ENCODE results near the gene IRF2.
"Not testable (repeated sequence)": the region's sequence is repeated elsewhere in the genome, so short reads cannot be mapped to it uniquely, and the experiment has no call there.

IRF2 gene

GRCh38 chr4:184343502-184344177 is 130.7 kb downstream of the IRF2 start:
- peak; percentile 19 for DNase-seq

GRCh38 chr4:184342857-184343237 is 131.5 kb downstream of the IRF2 start:
- DNase-seq, result not testable (repeated sequence)

- DNase-seq, result no peak
Observed at GRCh38 chr4:184342167-184342856, 132.0 kb downstream of the IRF2 start.

- not testable (repeated sequence) for DNase-seq
Observed at GRCh38 chr4:184339398-184340193, 134.8 kb downstream of the IRF2 start.

DNA sequence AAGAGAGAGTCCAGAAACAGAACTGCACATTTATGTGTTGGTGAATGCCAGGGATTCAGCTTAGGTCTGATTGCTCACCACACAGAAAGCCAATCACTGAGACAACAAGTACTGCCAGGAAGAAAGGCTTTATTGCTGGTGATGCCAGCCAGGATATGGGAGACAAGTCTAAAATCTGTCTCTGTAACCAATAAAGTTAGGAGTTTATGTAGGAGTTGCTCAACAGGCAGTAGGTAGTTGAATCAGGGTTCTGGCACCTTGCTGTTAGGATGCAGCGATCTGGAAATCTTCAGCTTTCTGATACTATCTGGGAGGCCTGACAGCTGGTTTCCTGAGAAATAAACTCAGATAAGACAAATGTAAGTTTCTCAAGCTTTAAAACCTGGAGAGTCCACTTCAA is 136.4 kb downstream of the IRF2 start:
- no peak for DNase-seq

Data from stimulated activated naive CD4-positive, alpha-beta T cell treated with Interleukin-2 at 50 U/mL for 16 hours (primary cell).